Stomach (tissue), 4 donors: ENCODE results near the gene TMEM185A.
"Not testable (repeated sequence)": the region's sequence is repeated elsewhere in the genome, so short reads cannot be mapped to it uniquely, and the experiment has no call there.

Experiments
- CTCF ChIP-seq, 7 experiments: fragments of 450-650 bp in 4 of 7; fragments of 200-600 bp in 3 of 7; sonication (generic) in 3 of 7; IDR thresholded peaks; one replicate each; pipeline ENCODE4 v1.5.1; 2016 to 2019; ENCODE audit warnings: antibody characterized with exemption in 7 of 7, control low read depth in 2 of 7, mild to moderate bottlenecking in 1 of 7
- EP300 ChIP-seq: sonication (generic); formaldehyde crosslinking; IDR thresholded peaks from one replicate; pipeline ENCODE4 v1.6.1; 2017; ENCODE audit warnings: antibody characterized with exemption
- POLR2A ChIP-seq, 4 donors: fragments of 450-650 bp; IDR thresholded peaks; one replicate each; pipeline ENCODE4 v1.6.1; 2016; ENCODE audit warnings: antibody characterized with exemption in 4 of 4, control low read depth in 2 of 4, mild to moderate bottlenecking in 1 of 4, moderate library complexity in 1 of 4
- POLR2AphosphoS5 ChIP-seq, 3 donors: sonication (generic); formaldehyde crosslinking; IDR thresholded peaks; one replicate each; pipeline ENCODE4 v1.6.1; 2016; ENCODE audit warnings: antibody characterized with exemption in 3 of 3

DNA sequence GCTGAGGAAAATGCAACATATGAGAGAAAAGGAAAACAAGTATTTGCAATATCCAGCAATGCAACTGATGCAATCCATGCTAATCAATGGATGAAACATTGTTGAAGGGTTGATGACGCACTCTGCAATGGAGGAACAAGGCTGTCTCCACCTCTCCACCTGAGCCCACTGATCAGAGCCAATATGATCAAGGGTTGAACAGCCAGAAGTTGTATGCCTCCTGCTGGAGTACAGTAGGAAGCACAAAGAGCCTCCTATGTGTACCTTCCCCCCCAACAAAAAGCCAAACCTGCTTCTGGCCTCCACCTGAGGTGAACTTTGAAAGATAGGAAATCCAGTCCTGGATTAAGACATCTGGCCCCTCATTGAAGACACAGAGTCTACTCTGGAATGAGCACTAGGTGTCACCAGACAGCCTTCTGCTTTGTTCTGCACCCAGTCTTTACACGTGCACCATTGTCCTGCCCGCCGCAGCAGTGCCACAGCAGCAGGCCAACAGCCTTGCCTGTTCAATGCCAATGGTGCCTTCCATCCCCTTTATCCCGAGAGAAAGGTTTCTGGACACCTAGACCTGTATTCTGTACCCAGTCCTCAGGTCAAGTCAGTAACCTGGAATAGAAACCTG, 24.8 kb upstream of the TMEM185A start:
- not testable (repeated sequence) for TF ChIP-seq POLR2AphosphoS5 (IDR thresholded peaks at IDR 0.05); CTCF (IDR thresholded peaks at IDR 0.05); EP300; POLR2A (IDR thresholded peaks at IDR 0.05)
